ENCODE measurements around the gene AVPR1B.

GRCh38 chr1:206081856-206082255 lies 35.3 kb downstream of the AVPR1B start:
- TF ChIP-seq CTCF (IDR thresholded peaks at IDR 0.05) (no peak), POLR2A (IDR thresholded peaks at IDR 0.05) (no peak), POLR2AphosphoS5 (IDR thresholded peaks at IDR 0.05) (peak in 1 of 3 donors; percentile 16), EP300 (IDR thresholded peaks at IDR 0.05) (no peak)

Measured in stomach (tissue), 4 donors.